Pancreas (tissue), 10 donors: ENCODE measurements around the gene MYO1H. TPM values are rescaled to one million over a fixed set of nuclear protein-coding genes. Genes with fewer than 3 reads are reported as not detected.

Experiments
- ATAC-seq, 4 donors: fragments of 200-7000 bp; cut with Tn5 transposase; one replicate each; pipeline versions ENCODE4 v1.8.0 to v1.9.1; 2020; ENCODE audit warnings: mild to moderate bottlenecking in 4 of 4, moderate library complexity in 4 of 4
- DNase-seq, 6 donors: peaks; one replicate each; pipeline ENCODE4 v3.0.0-alpha.2; 2020
- FAIRE-seq: peaks from 2 replicates; lab custom pipeline; 2012; peaks lifted over from hg19 to GRCh38; lab: Jason Lieb, UNC
- H3K27ac ChIP-seq, 4 donors: fragments of 200-600 bp; sonication (generic); 1 replicate in 3 of 4; 2 replicates in 1 of 4; pipeline versions ENCODE4 v1.5.0 to v1.8.0; 2020
- H3K27me3 ChIP-seq, 4 donors: fragments of 200-600 bp; one replicate each; pipeline ENCODE4 v1.8.0; 2021
- H3K36me3 ChIP-seq, 3 donors: fragments of 200-600 bp; sonication (generic) in 1 of 3; one replicate each; pipeline versions ENCODE4 v1.5.0 to v1.8.0; 2020 to 2021
- H3K4me1 ChIP-seq, 3 donors: fragments of 200-600 bp; one replicate each; pipeline ENCODE4 v1.8.0; 2021
- H3K4me3 ChIP-seq, 4 donors: fragments of 200-600 bp; sonication (generic) in 2 of 4; one replicate each; pipeline versions ENCODE4 v1.5.0 to v1.8.0; 2020 to 2021
- H3K9me3 ChIP-seq, 4 donors: fragments of 200-600 bp; one replicate each; pipeline ENCODE4 v1.8.0; 2021
- WGBS, 2 donors: extraction: QIAGEN DNeasy Blood & Tissue Kit; methylation state at CpG; one replicate each; pipeline ENCODE4 v1.1.7; 2013; 5-methylcytosine and 5-hydroxymethylcytosine counted together
- intact Hi-C, 3 donors: fragments of 100-400 bp; cut with DNase I; formaldehyde crosslinking; loops; one replicate each; pipeline versions ENCODE4 v1.11.1 to v1.14.2; 2022
- polyA plus RNA-seq, 2 donors: library from polyadenylated mRNA; stranded (reverse); fragments of 200-250 nt; gene quantifications; one replicate each; pipeline ENCODE4 v1.2.3, GENCODE V29; 2013
- total RNA-seq, 6 donors: library from RNA; stranded (reverse); fragmentation: NEBNext Ultra II Directional in 4 of 6; extraction: Animal tissue kit (Norgen Biotek cat#: 25700) in 4 of 6; gene quantifications; one replicate each; pipeline versions ENCODE4 v1.2.1 to v1.2.4, GENCODE V29; 2021 to 2023
- TF ChIP-seq, protein P1 (sequence below), 4 donors: fragments of 200-600 bp; sonication (generic) in 3 of 4; IDR thresholded peaks; one replicate each; pipeline versions ENCODE4 v1.5.0 to v1.8.0; 2021; ENCODE audit warnings: antibody characterized with exemption in 4 of 4
- donor health status: healthy with polysubstance abuse.
- donor health status: DM: no; HTN: no; CAD: no; lungs with moderate emphysema.
- donor health status: DM: no; HTN: no; CAD: no.
- donor health status: control.
- donor health status: control.
- donor health status: Bipolar disorder and iron deficiency.
- donor health status: DM: yes; HTN: yes; CAD: no.
- donor health status: DM: no; HTN: no; CAD: no.
- donor health status: DM: no; HTN: no; CAD: no.
- donor health status: DM: yes; HTN: yes; CAD: no.

The MYO1H gene
- total and polyA plus RNA-seq, 8 donors: 0.07 TPM; not detected in 7

DNA sequence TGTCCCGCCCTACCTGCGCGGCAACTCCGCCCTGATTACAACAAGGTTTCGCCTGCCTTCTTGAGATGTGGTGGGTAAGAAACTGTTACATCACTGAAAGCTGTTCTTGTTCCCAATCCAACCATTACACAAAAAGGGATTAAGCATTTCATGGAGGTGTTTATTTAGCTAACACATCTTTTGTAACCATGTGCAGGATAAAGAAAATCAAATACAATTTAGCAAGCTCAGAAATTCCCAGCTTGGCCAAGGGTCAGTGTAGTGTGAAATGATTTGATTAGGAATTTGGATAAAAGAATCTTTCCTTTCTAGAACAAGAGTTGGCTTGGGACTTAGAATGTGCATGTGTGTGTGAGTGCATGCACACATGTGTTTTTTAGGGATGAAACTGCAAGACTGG, 44.9 kb upstream of the MYO1H start:
- FAIRE-seq (no peak), ATAC-seq (no peak), DNase-seq (no peak)
- no peaks in the 10 kb centered on the region for H3K36me3 ChIP-seq
- 64 to 66% methylated on average over 5 of the region's 5 CpGs for WGBS, 2 donors
- no peak overlapping the region for H3K4me3 ChIP-seq
- TF ChIP-seq, protein P1, sequence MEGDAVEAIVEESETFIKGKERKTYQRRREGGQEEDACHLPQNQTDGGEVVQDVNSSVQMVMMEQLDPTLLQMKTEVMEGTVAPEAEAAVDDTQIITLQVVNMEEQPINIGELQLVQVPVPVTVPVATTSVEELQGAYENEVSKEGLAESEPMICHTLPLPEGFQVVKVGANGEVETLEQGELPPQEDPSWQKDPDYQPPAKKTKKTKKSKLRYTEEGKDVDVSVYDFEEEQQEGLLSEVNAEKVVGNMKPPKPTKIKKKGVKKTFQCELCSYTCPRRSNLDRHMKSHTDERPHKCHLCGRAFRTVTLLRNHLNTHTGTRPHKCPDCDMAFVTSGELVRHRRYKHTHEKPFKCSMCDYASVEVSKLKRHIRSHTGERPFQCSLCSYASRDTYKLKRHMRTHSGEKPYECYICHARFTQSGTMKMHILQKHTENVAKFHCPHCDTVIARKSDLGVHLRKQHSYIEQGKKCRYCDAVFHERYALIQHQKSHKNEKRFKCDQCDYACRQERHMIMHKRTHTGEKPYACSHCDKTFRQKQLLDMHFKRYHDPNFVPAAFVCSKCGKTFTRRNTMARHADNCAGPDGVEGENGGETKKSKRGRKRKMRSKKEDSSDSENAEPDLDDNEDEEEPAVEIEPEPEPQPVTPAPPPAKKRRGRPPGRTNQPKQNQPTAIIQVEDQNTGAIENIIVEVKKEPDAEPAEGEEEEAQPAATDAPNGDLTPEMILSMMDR (IDR thresholded peaks at IDR 0.05): no peak
- H3K4me1 ChIP-seq: no peaks in the 10 kb centered on the region
- no peaks in the 10 kb centered on the region for H3K27me3 ChIP-seq
- intact Hi-C loops: no loop called here
- no peak overlapping the region for H3K27ac ChIP-seq
- no peaks in the 10 kb centered on the region for H3K9me3 ChIP-seq

DNA sequence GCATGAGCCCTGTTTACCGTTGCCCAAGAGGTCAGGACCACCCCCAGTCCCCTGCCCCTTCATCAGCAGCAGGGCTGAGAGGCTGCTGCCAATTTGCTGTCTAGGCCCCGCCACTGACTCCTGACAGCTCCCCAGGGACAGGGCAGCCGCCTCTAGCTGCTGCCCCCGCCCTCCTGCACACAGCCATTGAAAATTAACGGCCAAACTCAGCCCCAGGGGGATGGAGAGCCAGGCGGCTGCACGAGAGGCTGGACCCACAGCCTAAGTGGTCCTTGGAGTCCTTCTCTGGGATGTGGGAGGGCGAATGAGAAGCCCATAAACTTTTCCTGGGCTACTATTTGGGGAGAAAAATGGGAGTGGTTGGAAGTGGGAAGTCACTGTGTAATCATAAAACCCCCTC, 43.2 kb upstream of the MYO1H start:
- H3K27me3 ChIP-seq: peaks cover 0 to 2% (median 0%) of the 10 kb centered on the region in 4 donors
- TF ChIP-seq, protein P1 (IDR thresholded peaks at IDR 0.05): no peak
- 50 to 55% methylated on average over 8 of the region's 8 CpGs for WGBS, 2 donors

DNA sequence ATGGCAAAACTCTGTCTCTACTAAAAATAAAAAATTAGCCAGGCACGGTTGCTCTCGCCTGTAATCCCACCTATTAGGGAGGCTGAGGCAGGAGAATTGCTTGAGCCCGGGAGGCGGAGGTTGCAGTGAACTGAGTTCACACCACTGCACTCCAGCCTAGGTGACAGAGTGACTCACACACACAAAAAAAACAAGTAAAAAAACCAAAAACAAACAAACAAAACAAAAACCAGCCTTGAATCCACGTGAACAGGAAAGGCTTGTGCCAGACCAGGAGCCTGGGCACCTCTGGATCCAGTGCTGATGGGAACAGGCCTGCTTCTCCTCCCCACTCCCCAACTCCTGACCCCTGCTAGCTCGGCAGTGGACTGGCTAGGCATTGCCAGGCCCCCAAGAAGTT, 42.2 kb upstream of the MYO1H start:
- TF ChIP-seq, protein P1 (IDR thresholded peaks at IDR 0.05): no peak
- Histone ChIP-seq H3K9me3 (no peaks in the 10 kb centered on the region), H3K4me3 (no peak overlapping the region), H3K27ac (no peak overlapping the region), H3K36me3 (no peaks in the 10 kb centered on the region), H3K27me3 (peaks cover 0 to 2% (median 0%) of the 10 kb centered on the region in 4 donors), H3K4me1 (peaks cover 0 to 10% (median 8%) of the 10 kb centered on the region in 3 donors)
- FAIRE-seq (no peak), DNase-seq (no peak), ATAC-seq (no peak)
- intact Hi-C loops: no loop called here
- 64 to 67% methylated on average over 6 of the region's 6 CpGs for WGBS, 2 donors

More for the DNA sequence above, 43.2 kb upstream of the MYO1H start:
- no peak overlapping the region for H3K27ac ChIP-seq
- no peak for FAIRE-seq
- no peaks in the 10 kb centered on the region for H3K9me3 ChIP-seq
- H3K4me3 ChIP-seq: no peak overlapping the region
- no peak for ATAC-seq
- no peaks in the 10 kb centered on the region for H3K36me3 ChIP-seq
- no peak for DNase-seq
- intact Hi-C loops: no loop called here
- H3K4me1 ChIP-seq: peaks cover 0 to 8% (median 7%) of the 10 kb centered on the region in 3 donors

DNA sequence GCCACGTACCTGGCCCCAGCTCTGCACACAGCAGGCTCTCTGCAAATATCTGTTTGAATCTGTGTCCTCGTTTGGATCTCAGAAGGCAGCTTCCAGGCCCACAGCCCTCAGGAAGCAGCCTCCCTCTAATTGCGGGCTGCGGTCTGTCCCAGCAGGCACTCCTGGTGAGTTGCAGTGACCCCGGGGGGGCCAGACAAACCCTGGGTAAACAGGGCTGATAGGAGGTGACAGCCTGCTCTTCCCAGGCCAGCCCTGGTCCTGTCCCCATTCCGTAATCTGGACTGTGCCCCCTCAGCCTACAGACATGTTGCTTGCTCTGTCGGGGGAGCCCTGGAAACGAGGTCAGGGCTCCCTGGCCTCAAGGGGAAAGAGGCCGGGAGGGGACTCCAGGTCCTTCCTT, 40.6 kb upstream of the MYO1H start:
- Histone ChIP-seq H3K27me3 (peaks cover 0 to 2% (median 0%) of the 10 kb centered on the region in 4 donors), H3K36me3 (no peaks in the 10 kb centered on the region), H3K9me3 (no peaks in the 10 kb centered on the region), H3K4me1 (peaks cover 0 to 11% (median 8%) of the 10 kb centered on the region in 3 donors), H3K27ac (no peak overlapping the region), H3K4me3 (no peak overlapping the region)
- FAIRE-seq (no peak), ATAC-seq (no peak), DNase-seq (no peak)
- intact Hi-C loops: no loop called here
- 66 to 68% methylated on average over 9 of the region's 9 CpGs for WGBS, 2 donors
- TF ChIP-seq, protein P1 (IDR thresholded peaks at IDR 0.05): no peak

DNA sequence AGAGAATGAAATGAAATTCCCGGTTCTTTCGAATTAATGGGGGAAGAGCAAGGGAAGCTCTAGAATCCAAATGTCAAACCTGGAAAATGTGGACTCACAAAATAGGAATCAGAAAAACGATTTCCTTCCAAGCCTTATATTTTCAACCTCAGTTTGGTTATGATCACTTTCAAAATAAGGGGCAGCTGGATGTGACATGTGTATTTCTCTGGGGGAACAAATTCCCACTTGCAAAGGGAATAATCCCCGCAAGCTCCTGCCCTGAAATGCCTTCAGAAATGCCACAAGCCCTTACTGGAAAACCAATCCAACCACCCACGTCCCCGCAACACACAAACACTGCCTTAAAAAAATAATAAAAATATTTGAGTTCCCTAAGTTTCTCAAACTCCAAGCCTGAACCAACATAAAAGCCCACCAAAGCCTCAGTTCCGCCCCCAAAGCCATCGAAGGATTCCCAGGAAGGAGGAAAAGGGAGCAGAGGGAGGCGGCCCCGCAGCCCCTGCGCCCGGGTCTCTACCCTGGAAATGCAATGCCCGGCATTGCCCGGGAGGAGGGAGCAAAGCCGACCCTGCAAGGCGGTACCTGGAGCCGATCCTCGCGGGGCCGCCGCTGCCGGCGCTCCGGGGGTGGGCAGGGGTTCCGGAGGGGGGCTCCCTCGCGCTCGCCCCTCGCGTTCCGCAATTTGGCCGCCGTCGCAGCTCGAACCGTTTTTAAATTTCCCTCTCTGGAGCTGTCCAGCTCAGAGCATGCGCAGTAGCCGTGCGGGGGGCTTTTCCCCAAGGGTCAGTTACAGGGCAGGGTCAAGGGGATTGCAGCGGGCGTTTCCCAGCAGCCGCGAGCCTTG, 38.9 kb upstream of the MYO1H start, which contains the start of gene FOXN4:
TSS of gene FOXN4 (minus strand) at position 751 of the 847 bp plus-strand sequence. CDS start 963 bp downstream, outside the sequence.
- ATAC-seq (peak in 1 of 4 donors; percentile 14), FAIRE-seq (no peak), DNase-seq (no peak)
- Histone ChIP-seq H3K4me1 (peaks cover 0 to 11% (median 8%) of the 10 kb centered on the region in 3 donors), H3K4me3 (peak within 1 kb of the TSS; percentile 3 to 50 (median 26)), H3K9me3 (no peaks in the 10 kb centered on the region), H3K36me3 (no peaks in the 10 kb centered on the region), H3K27ac (no peak within 1 kb of the TSS), H3K27me3 (peaks cover 0 to 2% (median 0%) of the 10 kb centered on the region in 4 donors)
- intact Hi-C loops: no loop called here
- WGBS, 2 donors: 10 to 11% methylated on average over 43 of the region's 43 CpGs
- TF ChIP-seq, protein P1 (IDR thresholded peaks at IDR 0.05): no peak
